ENCODE data around the gene TNIP2.
A peak's percentile ranks its signal among the peaks of the same experiment; 100 is the strongest.
"Not testable (repeated sequence)": the region's sequence is repeated elsewhere in the genome, so short reads cannot be mapped to it uniquely, and the experiment has no call there.

TNIP2 gene

DNA sequence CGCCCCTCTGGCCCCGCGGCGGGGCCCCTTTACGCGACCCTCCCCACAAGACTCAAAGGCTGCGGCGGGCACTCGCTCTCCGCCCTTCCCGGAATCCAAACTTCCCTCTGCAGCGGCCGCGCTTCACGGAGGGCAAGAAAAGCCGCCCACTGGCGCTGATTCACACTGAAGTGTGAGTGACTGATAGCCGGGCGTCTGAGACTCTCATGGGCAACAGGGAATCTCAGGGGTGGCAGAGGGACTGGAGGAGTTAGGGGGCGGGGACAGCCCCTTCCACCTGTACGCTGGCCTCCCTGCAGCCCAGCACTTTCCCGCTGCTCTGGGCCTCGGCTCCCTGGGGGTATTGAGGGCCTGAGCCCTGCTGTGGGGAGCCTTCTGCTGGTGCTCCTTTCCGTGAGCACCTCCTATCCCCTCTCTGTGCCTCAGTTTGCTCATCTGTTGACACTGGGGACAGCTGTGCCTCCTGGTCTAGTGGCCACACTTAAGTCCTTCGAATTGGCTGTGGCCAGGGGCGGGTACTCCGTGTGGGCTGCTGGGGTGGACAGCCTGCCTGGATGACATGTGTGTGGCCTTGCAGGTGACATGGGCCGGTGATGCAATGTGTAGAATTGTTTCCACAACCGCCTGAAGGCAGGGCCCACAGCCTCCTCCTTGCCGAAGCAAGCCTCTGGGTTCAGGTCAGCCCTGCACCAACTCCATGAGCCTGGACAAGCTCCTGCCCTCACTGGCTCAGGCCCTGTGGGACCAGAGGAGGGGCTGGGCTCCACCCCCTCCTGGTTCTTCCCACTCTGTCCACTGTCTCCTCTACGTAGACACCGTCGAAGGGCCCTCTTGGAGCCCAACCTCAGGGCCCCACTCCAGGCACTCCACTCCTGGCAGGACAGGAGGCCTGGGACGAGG, 37.7 kb upstream of the TNIP2 start:
- DNase-seq: no peak

DNA sequence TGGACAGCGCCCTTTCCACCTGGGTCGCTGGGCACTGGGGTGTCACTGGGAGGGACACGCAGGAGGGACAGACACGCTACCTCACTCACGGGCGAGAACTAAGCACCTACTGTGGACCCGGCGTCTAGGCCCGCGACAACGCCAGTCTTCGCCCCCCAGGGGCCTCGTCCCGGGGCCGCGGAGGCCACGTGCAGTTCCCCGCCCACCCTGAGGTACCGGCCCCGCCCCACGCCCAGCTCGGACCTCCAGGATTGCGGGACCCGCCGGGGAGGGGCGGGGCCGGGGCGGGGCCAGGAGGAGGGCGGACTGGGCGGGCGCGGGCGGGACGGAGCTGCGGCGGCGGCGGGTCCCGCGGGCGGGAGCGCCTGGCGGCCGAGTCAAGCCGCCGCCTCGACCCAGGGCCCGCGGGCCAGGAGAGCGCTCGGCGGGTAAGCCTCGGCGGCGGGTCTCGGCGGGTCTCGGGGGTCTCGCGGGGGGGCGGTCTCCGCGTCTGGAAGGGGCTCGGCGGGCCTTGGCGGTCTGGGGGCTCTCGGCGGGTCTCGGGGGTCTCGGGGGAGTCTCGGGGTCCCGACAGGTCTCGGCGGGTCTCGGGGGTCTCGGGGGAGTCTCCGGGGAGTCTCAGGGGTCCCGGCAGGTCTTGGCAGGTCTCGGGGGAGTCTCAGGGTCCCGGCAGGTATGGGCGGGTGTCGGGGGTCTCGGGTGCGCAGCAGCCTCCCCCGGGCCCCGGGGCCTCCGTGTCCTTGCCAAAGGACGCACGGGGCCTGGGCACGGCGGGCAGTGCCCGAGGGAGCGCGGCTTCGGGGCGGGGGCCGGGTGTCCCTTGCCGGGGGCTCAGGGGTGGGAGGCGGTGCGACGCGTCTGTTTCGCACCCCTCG, 36.8 kb upstream of the TNIP2 start, which contains the start of gene SH3BP2:
SH3BP2 (plus strand) TSS at position 375 of the 875 bp plus-strand sequence. CDS start 27,533 bp downstream, outside the sequence.
- peak in 1 of 4 experiments; percentile 32 for DNase-seq

DNA sequence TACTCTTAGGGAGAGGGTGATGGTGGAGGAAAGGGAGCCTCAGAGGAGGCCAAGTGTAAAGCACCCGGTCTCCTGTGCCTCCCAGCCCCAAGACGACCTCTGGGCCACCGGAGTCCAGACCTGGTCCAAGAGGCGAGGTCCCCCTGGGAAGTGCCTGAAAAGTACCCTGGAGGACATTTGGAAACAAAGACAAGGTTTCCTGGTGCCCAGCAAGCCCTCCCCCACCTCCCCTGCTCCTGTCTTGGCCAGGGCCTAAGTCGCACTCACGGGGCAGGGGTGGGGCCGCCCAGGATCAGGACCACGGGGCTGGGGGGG, 36.2 kb upstream of the TNIP2 start:
- DNase-seq: no peak

DNA sequence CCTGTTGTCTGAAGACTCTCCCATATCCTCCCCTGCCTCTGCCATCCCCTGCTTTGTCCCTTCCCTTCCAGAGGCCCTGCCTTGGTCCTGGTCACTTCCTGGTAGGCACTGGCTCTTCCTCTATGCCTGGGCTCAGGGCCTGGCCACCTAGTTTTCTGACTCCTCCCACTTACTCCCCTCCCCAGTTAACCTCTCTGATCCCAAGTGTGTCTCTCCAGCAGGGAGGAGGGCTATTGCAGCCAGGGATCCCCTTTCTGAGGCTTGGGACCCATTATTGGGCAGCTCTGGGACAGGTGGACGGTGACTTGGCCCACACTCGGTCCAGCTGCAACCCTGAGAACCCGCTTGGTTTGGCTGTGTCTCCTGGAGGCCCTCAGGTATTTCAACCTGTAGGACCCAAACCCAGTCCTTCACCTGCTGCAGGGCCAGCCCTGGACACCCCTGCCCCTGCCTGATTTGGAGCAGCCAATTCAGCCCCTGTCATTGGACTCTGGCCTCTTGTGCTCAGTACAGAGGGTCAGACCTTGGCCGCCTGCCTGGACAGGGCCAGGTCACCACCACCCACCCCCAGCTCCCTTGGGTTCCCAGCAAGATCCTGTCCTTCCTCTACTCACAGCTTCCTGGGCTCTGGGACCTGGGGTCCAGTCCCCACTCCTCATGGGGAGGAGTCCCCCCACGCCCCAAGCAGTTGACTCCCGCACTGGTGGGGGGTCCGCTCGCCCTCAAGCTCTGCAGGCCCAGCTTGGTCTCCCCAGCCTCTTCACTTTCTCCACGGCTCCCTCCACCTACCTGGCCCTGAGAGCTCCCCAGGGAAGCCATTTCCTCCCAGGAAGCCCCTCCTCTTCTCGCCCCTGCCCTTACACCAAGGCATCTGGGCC, 35.6 kb upstream of the TNIP2 start:
- no peak for DNase-seq

DNA sequence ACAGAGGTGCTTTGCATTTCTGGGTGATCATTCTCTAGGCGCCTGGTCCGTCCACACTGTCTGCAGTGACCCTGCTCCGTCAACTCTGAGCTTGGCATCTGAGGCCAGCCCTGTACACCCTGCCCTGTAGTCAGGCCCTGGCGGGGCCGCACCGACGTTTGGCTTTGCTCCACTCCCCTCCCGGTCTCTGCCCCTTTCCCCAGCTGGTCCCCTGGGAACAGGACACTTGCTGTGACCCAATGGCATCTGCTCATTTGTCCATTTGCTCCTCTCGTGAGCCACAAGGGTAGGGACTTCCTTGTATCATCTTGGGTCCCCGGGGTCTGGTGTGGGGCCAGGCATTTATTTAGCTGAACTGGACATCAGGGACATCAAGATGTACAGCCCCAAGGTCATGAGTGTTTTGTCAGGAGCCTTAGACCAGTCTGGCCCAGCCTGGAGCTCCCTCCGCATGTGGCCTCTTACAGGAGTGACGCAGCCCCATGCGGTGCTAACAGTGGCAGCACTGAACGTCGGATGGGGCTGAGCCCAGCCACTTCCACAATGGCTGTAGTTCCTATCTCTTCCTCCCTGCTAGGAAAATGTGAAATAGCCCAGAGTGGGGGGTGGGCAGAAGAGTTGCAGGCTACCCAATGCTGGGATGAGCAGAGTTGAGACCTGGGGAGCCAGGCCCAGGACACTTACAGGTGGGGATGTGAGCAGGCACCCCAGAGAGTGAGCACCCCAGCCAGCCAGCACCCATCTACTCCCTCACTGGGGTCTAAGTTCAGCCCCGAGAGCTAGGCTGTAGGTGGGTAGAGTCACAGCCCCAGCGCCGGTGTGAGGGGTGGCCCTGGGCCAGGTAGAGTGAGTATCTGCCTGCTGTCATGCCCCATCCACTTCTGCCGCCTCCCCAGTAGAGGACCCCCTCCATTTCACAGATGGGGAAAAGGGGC, 34.7 kb upstream of the TNIP2 start:
- DNase-seq: no peak

DNA sequence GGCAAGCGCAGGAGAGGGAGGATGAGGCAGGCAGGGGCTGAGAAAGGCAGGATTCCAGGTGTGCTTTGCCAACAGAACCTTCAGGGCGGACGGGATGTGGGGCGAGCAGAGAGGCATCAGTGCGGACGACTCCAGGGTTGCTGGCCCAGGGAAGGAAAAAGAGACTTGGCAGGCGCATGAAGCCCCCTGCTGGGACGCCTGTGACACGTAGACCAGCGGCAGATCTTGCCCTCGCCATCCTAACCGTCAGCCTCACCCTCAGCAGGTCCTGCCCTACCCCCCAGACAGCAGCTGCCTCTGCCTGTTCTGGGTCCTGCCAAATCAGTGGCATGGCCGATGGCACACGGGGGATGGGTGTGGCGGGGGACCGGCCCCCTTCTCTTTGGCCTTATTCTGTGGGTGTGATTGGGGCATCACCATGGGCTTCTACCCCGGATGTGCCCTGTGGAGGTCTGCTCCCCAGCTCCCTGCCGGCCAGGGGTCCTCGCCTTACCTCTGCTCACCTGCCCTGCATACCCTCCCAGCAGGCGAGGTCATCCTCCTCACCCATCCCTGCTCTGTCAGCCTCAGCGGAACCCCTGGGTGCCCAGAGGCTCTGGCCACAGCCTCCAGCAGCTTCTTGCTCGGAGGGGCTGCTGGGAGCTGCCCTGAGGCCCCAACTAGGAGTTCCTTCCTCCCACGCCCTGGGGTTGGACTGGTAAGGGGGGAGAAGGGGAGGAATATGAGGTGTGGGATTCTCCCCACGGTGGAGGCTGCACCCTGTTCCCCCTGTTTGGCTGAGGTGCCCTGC, 33.9 kb upstream of the TNIP2 start:
- no peak for DNase-seq

DNA sequence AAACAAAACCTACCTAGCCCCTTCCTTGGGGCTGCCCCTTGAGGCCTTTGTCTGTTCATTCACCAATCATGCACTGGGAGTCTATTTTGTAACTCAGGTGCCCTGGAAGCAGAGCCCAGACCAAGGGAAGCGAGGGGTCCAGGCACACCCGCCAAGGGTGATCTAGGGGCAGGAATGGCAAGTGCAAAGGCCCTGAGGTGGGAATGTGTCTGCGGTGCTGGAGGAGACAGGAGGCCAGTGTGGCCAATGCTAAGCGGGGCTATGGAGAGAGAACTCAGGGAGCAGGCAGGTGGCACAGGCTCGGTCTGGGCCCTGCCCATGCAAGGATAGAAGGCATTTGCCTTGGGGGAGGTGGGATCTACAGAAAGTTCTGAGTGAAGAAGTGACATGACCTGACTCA, 33.2 kb upstream of the TNIP2 start:
- no peak for DNase-seq

DNA sequence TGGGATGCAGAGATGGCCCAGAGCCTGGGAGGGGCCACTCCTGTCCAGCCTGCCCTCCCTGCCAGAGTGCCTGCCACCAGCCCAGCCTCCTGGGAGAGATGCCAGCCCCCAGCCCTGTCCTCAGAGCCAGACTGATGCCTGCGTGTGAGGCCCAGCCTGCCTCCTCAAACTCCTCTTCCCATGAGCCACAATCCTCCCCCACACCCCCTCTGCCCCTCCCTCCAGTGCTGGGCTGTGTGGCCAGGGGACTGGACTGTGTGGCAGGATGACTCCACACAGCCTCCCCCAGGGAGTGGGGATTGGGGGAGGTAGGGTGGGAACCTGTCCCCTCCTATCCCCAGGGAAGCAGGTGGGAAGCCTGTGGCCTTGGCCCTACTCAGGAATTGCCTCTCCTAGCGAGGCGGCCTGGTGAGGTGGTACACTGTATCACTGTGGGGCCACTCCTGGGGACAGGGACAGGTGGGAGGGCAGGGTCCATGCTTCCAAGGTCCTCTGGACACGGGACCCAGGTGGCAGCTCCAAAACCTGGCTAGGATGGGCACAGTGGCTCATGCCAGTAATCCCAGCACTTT, 32.5 kb upstream of the TNIP2 start:
- DNase-seq: no peak

DNA sequence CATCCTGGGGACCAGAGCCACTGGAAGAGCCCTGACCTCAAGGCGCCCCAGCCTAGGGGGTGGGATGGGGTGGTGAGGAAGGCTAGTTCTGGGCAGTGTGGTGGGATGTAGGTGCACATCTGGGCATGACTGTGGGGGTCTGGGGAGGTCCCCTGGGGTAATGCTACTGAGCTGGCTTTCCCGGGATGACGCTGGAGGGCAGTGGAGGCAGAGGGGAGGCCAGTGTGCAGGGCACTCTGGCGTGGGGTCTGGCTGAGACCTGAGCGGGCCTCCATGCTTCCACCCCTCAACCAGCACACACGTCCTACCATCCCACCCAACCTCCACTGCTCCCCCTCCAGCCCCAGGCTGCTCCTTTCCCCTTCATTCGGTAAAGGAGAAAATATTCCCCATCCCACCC, 32.0 kb upstream of the TNIP2 start:
- DNase-seq: no peak

DNA sequence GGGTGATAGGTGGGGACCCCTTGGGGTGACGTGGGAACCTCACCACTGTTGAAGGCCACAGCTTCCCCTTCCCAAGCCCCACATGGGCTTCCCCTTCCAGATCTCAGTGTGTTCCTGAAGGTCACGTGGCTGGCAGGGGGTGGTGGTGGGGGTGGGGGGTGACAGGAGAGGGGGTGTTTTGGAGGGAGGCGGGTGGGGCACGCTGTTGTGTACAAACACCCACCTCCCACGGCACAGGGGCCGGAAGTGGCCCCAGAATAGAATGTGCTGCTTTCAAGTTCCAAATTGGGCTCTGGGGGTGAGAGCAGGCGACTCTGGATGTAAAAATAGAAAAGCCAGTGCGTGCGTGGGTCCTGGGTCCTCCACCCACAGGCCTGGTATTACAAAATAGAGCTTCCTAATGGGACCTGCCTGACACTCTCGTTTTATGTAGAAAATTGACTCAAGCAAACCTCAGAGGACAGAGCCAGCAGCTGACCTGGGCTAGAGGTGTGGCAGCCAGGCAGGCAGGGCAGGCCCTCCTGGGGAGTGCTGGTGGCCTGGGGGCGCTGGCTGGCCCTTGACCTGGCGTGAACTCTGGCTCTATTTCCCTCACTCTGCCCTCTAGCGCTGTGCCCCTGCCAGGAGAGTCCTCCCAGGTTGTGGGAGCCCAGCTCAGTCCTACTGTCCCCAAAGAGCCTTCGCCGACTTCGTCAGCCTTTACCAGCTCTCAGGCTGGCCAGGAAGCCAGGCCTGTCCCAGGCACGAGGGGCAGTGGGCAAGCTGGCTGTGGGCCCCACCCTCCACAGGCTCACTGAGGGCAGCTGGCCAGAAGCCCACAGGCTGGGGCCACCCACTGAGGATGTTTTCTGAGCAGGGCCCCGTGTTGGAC, 31.3 kb upstream of the TNIP2 start:
- peak in 1 of 4 experiments; percentile 42 for DNase-seq

DNA sequence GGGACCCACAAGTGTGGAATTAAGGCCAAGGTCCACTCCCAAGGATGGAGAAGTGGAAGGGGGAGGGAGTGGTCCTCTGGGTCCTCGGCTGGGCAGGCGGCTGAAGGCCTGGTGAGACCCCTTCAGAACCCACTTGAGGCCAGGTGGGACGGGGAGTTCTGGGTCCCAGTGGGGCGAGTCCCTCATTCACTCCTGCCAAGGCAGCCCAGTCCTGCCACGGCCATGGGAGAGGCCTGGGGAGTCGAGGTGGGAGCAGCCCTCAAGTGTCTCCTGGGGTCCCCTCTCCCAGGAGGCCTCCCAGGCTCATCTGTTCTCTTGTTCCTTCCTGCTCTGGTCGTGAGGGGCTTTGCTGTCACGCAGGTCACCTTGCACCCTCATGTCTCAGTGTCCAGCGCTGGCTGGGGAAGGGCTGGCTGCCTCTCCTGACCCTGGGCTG, 30.7 kb upstream of the TNIP2 start:
- DNase-seq: no peak

DNA sequence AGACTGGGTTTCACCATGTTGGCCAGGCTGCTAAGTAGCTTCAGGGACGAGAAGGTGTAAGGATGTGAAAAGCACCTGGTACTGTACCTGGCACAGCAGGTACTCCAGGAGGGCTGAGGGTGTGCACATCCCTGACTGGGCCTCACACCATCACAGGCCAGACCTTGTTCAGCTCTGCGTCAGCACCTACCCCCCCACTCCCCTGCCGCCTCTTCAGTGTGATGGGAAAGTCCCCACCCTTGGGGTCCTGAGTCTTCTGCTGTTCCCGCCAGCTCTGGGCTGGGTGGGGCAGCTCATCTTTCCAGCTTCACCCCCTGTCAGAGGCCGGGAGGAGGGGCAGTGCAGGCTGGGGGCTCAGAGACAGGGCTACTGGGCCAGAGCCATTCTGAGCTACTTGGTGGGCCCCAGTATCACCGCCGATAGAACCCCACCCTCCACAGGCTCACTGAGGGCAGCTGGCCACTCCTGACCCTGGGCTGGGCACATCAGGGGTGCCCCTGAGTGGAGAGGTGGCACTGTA, 30.1 kb upstream of the TNIP2 start:
- peak in 1 of 4 experiments; percentile 34 for DNase-seq

DNA sequence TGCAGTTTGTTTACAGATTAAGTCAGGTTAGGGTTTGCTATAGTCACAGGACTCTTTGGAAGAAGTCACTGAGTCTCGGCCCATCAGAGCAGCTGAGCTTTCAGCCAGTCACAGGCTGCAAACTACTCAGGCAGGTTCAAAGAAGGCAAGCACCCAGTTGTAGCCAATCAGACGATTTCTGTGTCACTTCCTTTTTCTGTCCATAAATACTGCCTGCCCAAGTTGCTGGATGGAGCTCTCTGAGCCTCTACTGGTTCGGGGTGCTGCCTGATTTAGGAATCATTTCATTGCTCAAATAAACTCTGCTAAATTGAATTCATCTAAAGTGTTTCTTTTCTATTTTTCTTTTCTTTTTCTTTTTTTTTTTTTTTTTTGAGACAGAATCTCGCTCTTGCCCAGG, 29.5 kb upstream of the TNIP2 start:
- DNase-seq: no peak

DNA sequence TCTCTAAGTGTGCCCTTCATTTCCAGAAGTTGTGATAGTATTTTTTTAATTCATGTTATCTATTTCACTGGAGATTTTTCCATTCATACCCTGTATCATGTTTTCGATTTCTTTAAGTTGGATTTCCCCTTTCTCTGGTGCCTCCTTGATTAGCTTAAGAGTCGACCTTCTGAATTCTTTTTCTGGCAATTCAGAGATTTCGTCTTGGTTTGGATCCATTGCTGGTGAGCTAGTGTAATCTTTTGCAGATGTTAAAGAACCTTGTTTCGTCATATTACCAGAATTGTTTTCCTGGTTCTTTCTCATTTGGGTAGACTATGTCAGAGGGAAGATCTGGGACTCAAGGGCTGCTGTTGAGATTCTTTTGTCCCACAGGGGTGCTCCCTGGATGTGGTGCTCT, 27.7 kb upstream of the TNIP2 start:
- no peak for DNase-seq

DNA sequence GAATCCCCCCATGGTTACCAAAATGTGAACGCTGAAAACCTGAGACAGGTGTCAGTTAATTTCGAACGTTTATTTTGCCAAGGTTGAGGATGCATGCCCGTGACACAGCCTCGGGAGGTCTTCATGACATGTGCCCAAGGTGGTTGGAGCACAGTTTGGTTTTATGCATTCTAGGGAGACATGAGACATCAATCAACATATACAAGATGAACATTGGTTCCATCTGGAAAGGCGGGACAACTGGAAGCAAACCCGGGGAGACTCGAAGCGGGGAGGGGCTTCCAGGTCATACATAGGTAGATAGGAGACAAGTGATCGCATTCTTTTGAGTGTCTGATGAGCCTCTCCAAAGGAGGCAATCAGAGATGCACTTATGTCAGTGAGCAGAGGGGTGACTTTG, 25.8 kb upstream of the TNIP2 start:
- DNase-seq: no peak

DNA sequence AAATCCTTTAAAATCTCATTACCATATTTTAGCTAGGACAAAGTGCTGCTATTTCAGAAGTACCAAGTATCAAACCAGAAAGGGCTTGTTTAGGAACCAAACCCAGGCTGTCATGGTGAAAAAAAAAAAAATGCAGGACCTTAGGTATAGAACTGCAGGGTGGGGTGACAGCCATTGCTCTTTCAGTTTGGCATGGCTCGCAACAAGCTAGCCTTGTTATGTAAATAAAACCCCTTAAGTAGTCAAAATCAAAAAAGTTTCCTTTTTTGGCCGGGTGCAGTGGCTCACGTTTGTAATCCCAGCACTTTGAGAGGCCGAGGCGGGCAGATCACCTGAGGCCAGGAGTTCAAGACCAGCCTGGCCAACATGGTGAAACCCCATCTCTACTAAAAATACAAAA, 24.5 kb upstream of the TNIP2 start:
- DNase-seq: not testable (repeated sequence)

DNA sequence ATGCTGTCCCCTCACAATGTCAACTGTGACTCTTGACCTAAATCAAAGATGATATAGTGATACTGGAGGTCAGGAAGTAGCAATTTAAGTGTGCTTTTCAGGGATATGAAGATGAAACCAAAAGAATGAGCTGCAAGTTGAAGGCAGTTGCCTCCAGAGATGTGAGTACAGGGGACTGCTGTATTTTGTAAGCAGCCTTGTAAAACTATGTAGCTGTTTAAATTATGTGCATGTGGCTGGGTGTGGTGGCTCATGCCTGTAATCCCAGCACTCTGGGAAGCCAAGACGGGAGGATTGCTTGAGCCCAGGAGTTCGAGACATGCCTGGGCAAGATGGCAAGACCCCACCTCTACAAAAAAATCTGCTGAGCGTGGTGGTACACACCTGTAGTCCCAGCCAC, 15.1 kb upstream of the TNIP2 start:
- DNase-seq: no peak

DNA sequence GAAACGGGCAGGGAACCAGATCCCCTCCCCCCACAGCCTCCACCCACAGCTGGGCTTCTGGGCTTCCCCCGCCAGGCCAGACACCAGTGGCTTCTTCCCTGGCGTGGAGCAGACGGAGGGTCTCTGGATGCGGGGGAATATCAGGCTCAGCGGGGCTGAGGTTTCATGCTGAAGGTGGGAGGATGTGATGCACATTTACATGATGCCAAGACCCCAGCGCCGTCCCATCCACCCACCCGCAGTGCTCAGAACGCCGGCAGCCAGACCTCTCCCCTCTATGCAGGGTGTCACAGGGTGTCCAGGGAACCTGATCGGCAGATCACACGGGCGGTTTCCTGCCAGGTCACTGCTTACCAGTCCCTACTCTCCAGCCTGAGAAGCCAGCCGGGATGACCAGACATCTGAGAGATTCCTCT, 12.8 kb upstream of the TNIP2 start:
- DNase-seq: no peak

DNA sequence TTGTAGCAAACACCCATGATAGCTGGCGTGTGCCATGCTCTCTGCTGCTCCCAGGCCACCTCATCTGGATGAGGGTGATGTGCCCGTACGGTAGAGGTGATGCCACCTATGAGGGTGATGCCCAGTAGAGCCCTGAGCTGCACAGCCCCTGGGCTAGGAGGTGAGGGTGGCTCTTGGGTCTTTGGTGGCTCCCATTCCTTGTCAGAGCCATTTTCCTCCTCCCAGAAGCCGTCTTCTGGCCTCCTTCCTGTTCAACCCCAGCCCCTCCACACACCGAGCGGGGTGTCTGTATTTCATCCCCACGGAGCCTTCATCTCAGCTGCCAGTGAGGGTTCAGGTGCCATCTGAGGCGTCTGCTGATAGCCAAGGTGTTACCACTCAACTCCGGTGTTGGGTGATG, 12.0 kb upstream of the TNIP2 start:
- no peak for DNase-seq

Data from activated naive CD4-positive, alpha-beta T cell (primary cell).